Ovary (tissue), 9 donors: ENCODE measurements around the gene HIVEP3. TPM values are rescaled to one million over a fixed set of nuclear protein-coding genes. Genes with fewer than 3 reads are reported as not detected.

Experiments used
- DNase-seq, 5 donors: peaks; one replicate each; pipeline ENCODE4 v3.0.0-alpha.2; 2019 to 2020
- H3K27ac ChIP-seq, 2 donors: fragments of 200-600 bp; one replicate each; pipeline versions ENCODE4 v1.5.1 to v1.8.0; 2019 to 2022
- H3K27me3 ChIP-seq: fragments of 200-600 bp; one replicate; pipeline ENCODE4 v1.8.0; 2022
- H3K36me3 ChIP-seq: fragments of 200-600 bp; sonication (generic); one replicate; pipeline ENCODE4 v1.5.1; 2019
- H3K4me1 ChIP-seq: one replicate; pipeline ENCODE4 v1.8.1; 2013; ENCODE audit warnings: mild to moderate bottlenecking, moderate library complexity; ENCODE audit not compliant: insufficient read depth
- H3K4me3 ChIP-seq: fragments of 200-600 bp; sonication (generic); one replicate; pipeline ENCODE4 v1.5.1; 2017
- H3K9me3 ChIP-seq, 2 donors: fragments of 200-600 bp in 1 of 2; sonication (generic) in 1 of 2; one replicate each; pipeline versions ENCODE4 v1.5.1 to v1.8.1; 2013 to 2019; ENCODE audit warnings: mild to moderate bottlenecking in 1 of 2, moderate library complexity in 1 of 2
- CTCF ChIP-seq, 3 donors: fragments of 450-650 bp in 2 of 3; fragments of 200-600 bp in 1 of 3; IDR thresholded peaks; one replicate each; pipeline versions ENCODE4 v1.5.1 to v1.8.0; 2016 to 2022; ENCODE audit warnings: antibody characterized with exemption in 3 of 3, mild to moderate bottlenecking in 1 of 3
- EP300 ChIP-seq: sonication (generic); formaldehyde crosslinking; IDR thresholded peaks from one replicate; pipeline ENCODE4 v1.6.1; 2017; ENCODE audit warnings: antibody characterized with exemption
- POLR2A ChIP-seq: fragments of 450-650 bp; IDR thresholded peaks from one replicate; pipeline ENCODE4 v1.6.1; 2017; ENCODE audit warnings: antibody characterized with exemption, mild to moderate bottlenecking, moderate library complexity
- WGBS, 3 donors: extraction: QIAGEN DNeasy Blood & Tissue Kit in 1 of 3; methylation state at CpG; one replicate each; pipeline versions ENCODE4 v1.1.5 to v1.1.7; 2013 to 2017; 5-methylcytosine and 5-hydroxymethylcytosine counted together
- intact Hi-C, 4 donors: fragments of 100-400 bp; cut with DNase I; formaldehyde crosslinking; loops; one replicate each; pipeline versions ENCODE4 v1.11.0 to v1.15.1; 2022 to 2023
- polyA plus RNA-seq, 2 donors: library from polyadenylated mRNA; stranded (reverse); fragments of 200-250 nt in 1 of 2; fragments of 350-450 nt in 1 of 2; fragmentation: Illumina TruSeq in 1 of 2; extraction: RNeasy Lipid Tissue Mini Kit (QIAGEN cat#74804) in 1 of 2; gene quantifications; one replicate each; pipeline ENCODE4 v1.2.3, GENCODE V29; 2013 to 2014
- small RNA-seq: library from RNA; depleted of rRNA; stranded (forward); fragments of <200 nt; gene quantifications from one replicate; pipeline ENCODE3, GENCODE V24; 2016
- total RNA-seq, 7 donors: library from RNA; depleted of rRNA in 2 of 7; stranded (reverse); fragments of >200 nt in 2 of 7; fragmentation: NEBNext Ultra II Directional in 3 of 7; extraction: Animal tissue kit (Norgen Biotek cat#: 25700) in 3 of 7; gene quantifications; one replicate each; pipeline versions ENCODE4 v1.1.0 to v1.2.4, GENCODE V29; 2016 to 2023
- donor health status: DM: no; HTN: no; CAD: no; lungs with moderate emphysema.
- donor health status: DM: no; HTN: no; CAD: no.
- donor health status: Bipolar disorder and iron deficiency.
- donor health status: DM: yes; HTN: yes; CAD: no.
- donor health status: DM: no; HTN: no; CAD: no.
- donor health status: DM: yes; HTN: yes; CAD: no.

HIVEP3 gene
- total and polyA plus RNA-seq, 9 donors = 3.0 to 7.5 (median 5.2) TPM

DNA sequence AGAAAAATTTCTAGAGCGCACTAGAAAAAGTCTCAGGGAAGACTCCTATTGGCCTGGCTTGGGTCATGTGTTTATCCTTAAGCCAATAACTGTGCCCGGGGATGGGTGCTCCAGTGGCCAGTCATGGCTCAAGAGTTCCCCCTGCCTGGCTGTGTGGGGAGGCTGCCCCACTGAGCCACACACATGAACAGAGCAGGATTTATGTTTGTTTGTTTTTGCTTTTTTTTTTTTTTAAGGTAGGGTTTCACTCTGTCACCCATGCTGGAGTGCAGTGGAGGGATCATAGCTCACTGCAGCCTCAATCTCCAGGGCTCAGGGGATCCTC, 456.1 kb downstream of the HIVEP3 start:
- TF ChIP-seq POLR2A (no peak), CTCF (IDR thresholded peaks at IDR 0.05) (no peak), EP300 (no peak)
- Histone ChIP-seq H3K4me1 (no peaks in the 10 kb centered on the region), H3K36me3 (no peaks in the 10 kb centered on the region), H3K27me3 (no peaks in the 10 kb centered on the region), H3K4me3 (no peak overlapping the region), H3K9me3 (no peaks in the 10 kb centered on the region), H3K27ac (no peak overlapping the region)
- WGBS, 3 donors = 95 to 98% (median 98%) methylated on average over 2 of the region's 2 CpGs
- no peak for DNase-seq
- intact Hi-C loops = no loop called here

DNA sequence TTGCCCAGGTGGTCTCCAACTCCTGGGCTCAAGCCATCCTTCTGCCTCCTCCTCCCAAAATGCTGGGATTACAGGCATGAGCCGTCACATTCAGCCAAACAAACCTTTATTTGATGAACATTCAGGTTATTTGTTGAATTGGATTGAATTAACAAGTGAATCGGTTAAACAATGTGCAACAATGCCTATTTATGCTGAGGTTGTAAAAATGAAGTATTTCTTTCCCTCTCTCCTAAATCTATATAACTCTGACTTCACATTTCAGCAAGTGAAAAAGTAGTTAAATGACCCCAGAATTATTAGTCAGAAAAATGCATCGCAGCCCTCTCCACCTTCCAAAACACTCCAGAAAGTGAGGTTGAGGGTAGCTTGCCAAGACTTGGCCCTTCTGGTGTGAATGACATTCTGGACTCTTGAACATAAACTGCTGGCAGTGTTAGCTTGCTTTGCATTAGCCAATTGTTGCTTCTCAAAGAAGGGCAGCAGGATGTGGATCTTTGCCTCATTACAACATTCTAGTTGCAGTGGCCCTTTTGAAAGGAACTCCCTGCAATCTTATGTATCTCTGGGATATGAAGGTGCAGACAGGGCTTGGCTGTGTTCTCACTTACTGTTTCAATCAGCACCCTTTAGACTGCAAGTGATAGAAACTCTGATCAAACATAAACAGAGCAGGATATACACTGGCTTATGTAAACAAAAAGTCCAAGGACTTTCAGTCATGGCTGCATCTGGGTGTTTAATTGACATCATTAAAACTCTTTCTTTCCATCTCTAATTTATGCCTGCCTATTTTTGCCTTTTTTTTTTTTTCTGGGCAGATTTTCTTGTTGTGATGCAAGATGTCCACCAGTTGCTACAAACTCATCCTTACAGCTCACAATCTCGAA, 456.7 kb downstream of the HIVEP3 start:
- H3K36me3 ChIP-seq = no peaks in the 10 kb centered on the region
- no peak overlapping the region for H3K27ac ChIP-seq
- H3K4me3 ChIP-seq = no peak overlapping the region
- WGBS, 3 donors = 55 to 70% (median 55%) methylated on average over 4 of the region's 4 CpGs
- no peaks in the 10 kb centered on the region for H3K4me1 ChIP-seq
- no peak for DNase-seq
- intact Hi-C loops = no loop called here
- H3K27me3 ChIP-seq = no peaks in the 10 kb centered on the region
- TF ChIP-seq EP300 = no peak
- H3K9me3 ChIP-seq = no peaks in the 10 kb centered on the region

GRCh38 chr1:41456847-41457540, 461.7 kb downstream of the HIVEP3 start:
- intact Hi-C loops = no loop called here
- Histone ChIP-seq H3K27ac (no peak overlapping the region), H3K4me1 (no peaks in the 10 kb centered on the region), H3K36me3 (no peaks in the 10 kb centered on the region), H3K9me3 (no peaks in the 10 kb centered on the region), H3K4me3 (no peak overlapping the region), H3K27me3 (no peaks in the 10 kb centered on the region)
- TF ChIP-seq EP300 (no peak), CTCF (IDR thresholded peaks at IDR 0.05) (no peak), POLR2A (no peak)
- DNase-seq = no peak
- WGBS, 3 donors = 84 to 89% (median 88%) methylated on average over 10 of the region's 10 CpGs

Small RNAs within 50 kb of the gene (small RNA-seq; reads per million reads assigned to genes)
- gene RNA5SP45 = not detected

Other genes with a start within 250 kb of the HIVEP3 start
- gene GUCA2B, start 234.5 kb upstream of the HIVEP3 start, total RNA-seq = not detected
- not detected for gene GUCA2B, start 234.5 kb upstream of the HIVEP3 start, polyA plus RNA-seq
- 1 to 10 TPM in 1 of 7 donors, not detected in 6; 7.7 TPM for gene GUCA2A, start 245.8 kb upstream of the HIVEP3 start, total RNA-seq
- gene GUCA2A, start 245.8 kb upstream of the HIVEP3 start, polyA plus RNA-seq = not detected